ENCODE data around the gene NDUFAF5.

DNA sequence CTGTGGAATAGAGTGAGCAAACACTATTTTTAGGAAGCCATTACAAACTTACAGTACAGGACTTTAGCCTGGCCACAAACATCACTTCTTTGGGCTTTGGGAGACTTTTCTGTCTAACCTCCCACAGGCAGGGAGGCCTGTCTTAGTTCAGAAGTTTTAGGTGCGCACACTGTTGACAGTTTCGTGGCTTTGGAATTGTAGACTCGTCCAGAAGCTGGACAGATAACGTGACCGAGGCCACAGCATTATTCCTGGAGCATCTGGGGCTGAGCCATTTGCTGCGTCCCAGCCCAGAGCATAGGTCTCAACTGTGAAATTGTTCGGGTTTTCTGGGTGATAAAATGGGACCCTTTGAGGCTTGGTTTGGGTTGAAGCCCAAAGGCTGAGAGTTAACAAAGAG lies 53.8 kb downstream of the NDUFAF5 start:
- no peak for TF ChIP-seq ZNF232 (CRISPR knock-in tag; IDR thresholded peaks at IDR 0.05)
- TF ChIP-seq, protein P1, sequence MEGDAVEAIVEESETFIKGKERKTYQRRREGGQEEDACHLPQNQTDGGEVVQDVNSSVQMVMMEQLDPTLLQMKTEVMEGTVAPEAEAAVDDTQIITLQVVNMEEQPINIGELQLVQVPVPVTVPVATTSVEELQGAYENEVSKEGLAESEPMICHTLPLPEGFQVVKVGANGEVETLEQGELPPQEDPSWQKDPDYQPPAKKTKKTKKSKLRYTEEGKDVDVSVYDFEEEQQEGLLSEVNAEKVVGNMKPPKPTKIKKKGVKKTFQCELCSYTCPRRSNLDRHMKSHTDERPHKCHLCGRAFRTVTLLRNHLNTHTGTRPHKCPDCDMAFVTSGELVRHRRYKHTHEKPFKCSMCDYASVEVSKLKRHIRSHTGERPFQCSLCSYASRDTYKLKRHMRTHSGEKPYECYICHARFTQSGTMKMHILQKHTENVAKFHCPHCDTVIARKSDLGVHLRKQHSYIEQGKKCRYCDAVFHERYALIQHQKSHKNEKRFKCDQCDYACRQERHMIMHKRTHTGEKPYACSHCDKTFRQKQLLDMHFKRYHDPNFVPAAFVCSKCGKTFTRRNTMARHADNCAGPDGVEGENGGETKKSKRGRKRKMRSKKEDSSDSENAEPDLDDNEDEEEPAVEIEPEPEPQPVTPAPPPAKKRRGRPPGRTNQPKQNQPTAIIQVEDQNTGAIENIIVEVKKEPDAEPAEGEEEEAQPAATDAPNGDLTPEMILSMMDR (IDR thresholded peaks at IDR 0.05), result no peak
- TF ChIP-seq HMGA2 (CRISPR knock-in tag; IDR thresholded peaks at IDR 0.05), result no peak
- TF ChIP-seq ZBTB43 (CRISPR knock-in tag; IDR thresholded peaks at IDR 0.05), result no peak
- TF ChIP-seq IRF2 (CRISPR knock-in tag; IDR thresholded peaks at IDR 0.05; ENCODE audit: borderline replicate concordance, low read depth), result no peak
- no peak for TF ChIP-seq E2F4 (CRISPR knock-in tag; IDR thresholded peaks at IDR 0.05; ENCODE audit: borderline replicate concordance, low read depth)
- TF ChIP-seq TEAD4 (CRISPR knock-in tag; IDR thresholded peaks at IDR 0.05), result no peak
- no peak for TF ChIP-seq USF2 (CRISPR knock-in tag; IDR thresholded peaks at IDR 0.05)
- TF ChIP-seq, protein P2, sequence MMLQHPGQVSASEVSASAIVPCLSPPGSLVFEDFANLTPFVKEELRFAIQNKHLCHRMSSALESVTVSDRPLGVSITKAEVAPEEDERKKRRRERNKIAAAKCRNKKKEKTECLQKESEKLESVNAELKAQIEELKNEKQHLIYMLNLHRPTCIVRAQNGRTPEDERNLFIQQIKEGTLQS (CRISPR knock-in tag; conservative IDR thresholded peaks at IDR 0.05), result no peak
- no peak for TF ChIP-seq NR2C2 (CRISPR knock-in tag; IDR thresholded peaks at IDR 0.05)
- no peak for TF ChIP-seq KAT7 (CRISPR knock-in tag; IDR thresholded peaks at IDR 0.05; ENCODE audit: borderline replicate concordance)
